NCI-H2196 (cell line): ENCODE results near the gene VCL.

ENCODE experiments used
- DNase-seq: peaks from one replicate; lab custom pipeline; 2025; ENCODE audit not compliant: unreplicated experiment; lab: John Stamatoyannopoulos, UW

Gene VCL

DNA sequence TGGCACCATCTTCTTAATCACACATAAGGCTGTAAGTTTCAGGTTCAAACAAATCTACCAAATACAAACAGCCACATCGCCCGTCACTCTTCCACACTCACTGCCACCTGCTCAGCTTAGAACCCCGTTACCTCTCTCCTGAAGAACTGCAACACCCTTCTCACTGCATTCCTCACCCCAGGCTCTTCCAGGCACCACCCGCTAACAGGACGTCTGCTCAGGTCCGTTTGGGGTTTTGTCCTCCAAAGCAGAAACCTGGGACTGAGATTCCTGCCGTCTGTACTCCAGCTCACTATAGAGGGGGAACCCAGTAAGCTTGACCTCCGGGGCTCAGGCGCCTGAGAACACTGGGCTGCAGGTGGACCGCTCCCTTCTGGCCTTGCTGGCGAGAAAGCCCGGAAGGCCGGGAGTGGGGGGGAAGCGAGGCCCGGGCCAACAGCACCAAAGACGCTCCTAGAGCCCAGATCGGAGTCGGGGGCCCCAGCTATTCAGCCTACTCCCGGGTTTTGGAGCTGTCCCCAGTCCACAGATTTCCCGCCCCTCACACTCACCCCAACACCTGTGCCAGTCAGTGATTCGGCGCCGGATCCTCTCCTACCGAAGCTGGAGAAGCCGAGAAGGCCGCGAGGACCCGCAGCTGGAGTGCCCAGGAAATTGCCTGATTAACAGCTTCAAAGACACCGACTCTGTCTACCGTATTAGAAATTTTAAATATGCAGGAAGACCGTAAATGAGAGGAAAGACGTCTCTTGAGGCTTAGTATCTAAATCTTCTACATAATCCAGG is 152.5 kb downstream of the VCL start, which contains the start of gene AP3M1:
AP3M1 (minus strand) TSS at position 625 of the 786 bp plus-strand sequence. CDS start 12,449 bp downstream, outside the sequence.
- DNase-seq, result peak; percentile 96

DNA sequence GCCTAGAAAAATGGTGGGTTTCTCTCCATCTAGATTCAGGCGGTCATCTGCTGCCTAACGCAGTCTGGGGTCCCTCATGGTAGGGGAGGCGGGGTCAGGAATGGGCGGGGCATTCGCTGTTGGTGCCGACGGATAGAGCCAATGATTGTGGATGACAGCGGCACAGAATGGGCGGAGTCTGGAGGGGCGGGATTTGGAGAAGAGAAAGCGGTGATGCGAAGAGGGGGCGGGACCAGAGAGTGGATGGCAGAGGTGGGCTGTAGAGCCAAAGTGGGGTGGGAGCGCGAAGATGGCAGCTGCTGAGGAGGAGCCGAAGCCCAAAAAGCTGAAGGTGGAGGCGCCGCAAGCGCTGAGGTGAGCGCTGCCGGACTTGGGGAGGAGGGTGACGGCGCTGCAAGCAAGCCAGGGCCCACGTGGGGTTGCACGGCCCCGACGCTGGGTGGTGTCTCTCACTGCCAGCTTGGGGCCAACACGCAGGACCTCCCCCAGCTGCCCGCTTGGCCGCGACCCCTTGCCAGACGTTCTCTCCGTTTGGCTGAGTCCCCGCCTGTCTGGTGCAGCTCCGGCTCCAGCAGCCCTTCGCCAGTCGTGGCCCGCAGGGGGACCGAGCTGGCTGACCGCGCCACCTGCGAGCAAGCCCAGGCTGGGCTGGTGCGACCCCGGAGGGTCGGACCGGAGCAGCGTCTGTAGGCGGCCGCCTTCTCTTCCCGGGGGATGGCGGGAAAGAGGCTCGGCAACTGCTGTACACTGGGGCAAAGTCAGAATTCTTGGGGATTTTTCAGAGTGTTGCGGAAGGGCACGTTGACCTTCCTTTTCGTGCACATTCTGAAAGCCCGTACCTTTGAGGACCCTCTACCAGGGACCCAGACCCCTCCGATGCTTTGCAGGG is 153.3 kb downstream of the VCL start, which contains the start of gene ADK:
ADK (plus strand) TSS at position 232 of the 889 bp plus-strand sequence; CDS start at position 290, 58 bp downstream.
- DNase-seq, result peak; percentile 97

DNA sequence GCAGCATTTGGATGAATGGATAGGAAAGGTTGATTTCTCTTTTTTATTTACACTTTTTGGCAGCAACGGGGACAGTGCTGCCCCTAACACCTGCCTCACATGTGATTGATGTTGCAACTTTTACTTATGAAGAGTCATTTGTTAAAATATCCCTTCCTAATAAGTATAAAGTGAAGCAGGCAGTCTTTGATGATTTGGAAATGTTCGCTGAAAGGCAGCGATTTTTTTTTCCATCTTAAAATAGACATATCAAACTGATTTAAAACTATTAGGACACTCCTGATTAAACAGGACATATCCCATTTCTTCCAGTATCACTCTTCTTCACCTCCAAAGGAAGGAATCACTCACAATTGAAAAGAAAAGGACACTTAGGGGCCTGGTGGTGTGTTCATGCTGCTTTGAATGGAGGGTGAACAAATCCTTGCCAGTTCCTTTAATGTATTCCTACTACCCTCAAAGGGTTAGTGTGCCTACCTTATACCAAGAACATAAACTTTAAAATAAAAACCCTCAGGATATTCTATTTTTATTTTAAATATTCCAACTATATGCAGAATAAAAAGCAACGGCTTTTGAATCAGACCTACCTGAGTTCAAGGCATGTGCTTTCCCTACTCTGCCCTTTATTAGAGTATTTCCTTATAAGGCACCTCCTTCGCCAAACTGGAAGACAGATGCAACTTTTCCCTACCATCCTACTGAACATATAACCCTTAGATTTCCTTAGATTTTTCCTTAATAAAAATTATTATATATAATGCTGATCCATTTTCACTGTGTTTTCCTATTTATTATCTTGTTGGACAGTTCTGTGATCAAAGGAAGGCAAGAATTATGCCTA is 154.2 kb downstream of the VCL start:
- no peak for DNase-seq

DNA sequence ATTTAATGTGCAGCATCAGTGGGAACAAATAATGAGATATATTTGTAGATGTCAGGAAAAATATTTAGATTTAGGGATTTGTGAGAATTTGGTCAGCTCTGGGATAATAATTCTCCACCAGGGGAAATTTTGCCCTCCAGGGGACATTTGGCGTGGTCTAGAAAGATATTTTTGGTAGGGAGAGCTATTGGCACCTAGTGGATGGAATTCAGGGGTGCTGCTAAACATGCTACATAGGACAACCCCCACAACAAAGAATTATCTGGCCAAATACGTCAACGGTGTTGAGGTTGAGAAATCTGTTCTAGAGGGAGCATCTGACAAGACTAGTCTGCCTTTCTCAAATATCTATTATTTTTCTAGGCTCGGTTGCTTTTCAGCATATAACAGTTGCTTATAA is 155.2 kb downstream of the VCL start:
- DNase-seq, result peak; percentile 8

DNA sequence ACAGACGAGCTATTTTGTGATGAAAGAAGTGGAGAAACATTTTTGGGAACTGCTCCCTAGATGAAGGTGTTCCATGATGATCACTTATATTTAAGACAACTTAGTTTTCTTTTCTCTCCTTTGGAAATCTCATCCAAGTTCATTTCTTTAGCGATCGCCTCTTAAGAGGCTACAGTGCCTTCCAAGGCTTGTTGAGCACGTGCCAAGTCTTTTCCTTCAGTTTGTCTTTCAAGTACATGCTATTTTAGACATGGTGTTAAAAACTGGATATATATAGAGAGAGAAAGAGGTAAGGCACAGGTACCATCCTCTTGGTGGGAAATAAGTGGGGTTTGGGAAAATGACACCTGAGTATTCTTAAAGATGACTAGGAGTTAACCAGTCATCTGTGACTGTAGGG is 155.8 kb downstream of the VCL start:
- DNase-seq, result no peak

DNA sequence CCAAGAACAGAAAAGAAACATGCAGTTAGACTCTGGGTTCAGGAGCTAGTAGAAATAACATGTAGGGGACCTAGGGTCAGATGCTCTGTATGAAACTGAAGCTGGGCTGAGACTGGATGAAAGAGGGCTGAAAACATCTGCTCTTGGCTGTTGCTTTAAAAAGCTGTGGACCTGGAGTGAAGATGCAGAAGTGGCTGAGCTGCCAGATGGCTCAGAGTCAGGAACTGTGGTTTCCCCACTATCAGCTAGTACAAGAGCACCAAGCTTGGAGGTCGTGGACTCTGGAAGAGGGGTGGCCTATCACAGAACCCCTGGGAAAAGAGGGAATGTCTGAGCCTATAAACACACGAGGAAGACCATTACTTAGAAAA is 159.0 kb downstream of the VCL start:
- peak; percentile 13 for DNase-seq

DNA sequence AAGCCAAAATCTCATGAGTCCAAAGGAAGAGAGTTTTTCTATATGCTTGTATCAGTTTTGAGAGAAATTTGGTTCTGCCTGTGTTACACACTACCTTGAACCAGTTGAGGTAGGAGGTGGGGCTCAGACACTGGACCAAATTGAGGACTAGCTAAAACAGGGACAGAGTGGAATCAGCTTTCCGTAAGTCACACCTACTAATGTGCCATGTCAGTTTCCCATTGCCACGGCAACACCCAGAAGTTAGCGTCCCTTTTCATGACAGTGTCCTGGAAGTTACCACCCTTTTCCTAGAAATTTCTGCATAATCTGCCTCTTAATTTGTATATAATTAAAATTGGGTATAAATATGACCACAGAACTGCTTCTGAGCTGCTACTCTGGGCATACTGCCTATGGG is 162.1 kb downstream of the VCL start:
- no peak for DNase-seq

DNA sequence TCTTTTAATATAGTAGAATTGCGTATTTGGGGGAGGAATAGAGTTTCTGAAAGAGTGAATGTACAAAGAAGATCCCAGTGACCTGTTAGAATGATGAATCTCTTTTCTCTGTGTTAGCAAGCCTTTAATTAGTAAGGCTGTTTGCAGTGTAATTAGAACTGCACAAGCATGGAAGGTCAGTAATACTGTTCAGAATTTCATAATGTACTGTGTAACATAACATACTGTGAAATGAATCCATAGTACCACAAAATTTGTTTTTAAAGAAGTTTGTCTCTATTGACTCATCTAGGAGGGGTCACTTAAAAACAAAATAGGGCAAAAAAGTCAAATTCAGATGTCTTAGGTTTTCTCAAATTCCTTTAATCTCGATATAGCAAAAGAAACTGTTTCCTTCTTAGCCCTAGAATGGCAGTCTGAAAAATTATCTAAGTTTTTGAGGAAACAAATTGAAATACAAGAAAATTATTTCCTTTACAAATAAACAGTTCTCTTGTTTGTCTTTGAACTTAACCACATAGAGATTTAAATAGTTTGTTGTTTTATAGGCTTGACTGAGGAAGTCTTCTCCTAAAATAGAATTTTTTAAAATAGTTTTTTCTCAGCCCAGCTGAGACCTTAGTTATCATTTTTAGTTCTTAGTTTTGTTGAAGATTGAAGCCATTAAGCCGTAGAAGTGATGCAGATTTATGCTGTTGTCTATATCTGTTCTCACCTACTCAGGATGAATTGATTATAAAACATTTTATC is 165.6 kb downstream of the VCL start:
- no peak for DNase-seq

DNA sequence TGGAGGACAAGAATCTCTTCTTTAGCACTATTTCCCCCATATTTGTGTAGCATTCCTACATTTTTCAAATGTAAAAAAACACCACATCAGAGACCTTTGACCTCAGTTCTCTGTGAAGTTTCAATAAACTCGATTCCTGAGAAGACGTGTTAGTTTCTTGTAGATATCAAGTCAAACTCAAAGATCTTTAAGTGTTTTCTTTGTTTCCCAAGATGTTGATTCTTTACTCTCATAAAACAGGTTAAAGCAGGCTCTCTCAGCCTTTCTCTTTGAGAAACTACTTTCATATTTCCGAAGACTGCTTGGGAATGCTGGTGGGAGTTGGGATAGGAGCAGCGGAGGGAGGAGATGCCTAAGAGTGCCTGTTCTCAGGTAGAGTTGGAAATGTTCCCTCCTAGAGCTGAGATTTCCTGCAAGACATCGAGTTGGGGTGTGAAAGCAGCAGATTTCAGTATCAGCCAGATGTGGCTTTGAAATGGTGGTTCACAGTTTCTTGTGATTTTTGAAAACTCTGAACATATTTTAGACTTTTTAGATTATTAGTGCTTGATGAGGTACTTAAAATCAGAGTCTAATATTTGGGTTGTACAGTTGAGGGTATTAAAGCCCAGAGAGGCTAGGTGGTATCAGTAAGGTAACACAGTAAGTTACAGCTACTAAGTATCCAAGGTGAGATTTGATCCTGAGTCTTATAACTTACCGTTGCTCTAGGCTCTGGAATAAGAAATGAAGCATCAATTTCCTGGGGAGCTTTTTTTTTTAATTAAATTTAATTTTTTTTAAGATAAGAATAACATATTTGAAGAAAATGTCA is 167.0 kb downstream of the VCL start:
- no peak for DNase-seq

DNA sequence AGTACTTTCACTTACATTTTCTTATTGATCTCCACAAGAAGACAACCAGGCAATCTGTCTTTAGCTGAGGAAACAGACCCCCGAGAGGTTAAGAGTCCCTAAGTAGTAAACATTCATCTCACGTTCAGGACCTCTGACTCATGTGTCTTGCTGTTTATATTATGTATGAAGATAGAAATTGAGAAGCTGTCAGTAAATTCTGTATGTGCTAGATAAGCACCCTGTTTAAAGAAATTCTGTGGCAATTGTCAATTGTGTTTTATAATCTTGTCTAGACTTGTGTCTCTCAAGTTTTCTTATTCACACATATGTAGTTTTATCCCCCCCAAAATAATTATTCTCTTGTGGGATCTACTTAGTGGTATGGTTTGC is 167.6 kb downstream of the VCL start:
- no peak for DNase-seq

DNA sequence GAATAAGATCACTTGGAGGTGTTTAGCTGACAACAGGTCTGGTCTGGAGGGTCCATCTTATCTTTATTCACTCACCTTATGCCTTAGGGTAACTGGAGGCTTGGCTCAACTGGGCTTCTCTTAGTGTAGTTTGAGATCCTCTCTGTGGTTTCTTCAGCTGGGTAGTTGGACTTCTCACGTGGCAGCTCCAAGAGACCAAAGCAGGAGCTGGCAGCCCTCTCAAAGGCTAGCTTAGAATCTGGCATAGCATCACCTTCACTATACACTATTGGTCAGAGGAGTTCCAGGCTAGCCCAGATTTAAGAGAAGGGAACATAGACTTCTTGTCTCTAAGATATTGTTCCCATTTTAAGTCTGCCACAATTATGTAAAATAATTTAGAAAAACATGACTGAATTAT is 169.5 kb downstream of the VCL start:
- DNase-seq, result no peak
